Transverse colon (tissue), 4 donors: Measurements from ENCODE around the gene HAO2. TPM values are rescaled to one million over a fixed set of nuclear protein-coding genes. Genes with fewer than 3 reads are reported as not detected.
"Not testable (repeated sequence)": the region's sequence is repeated elsewhere in the genome, so short reads cannot be mapped to it uniquely, and the experiment has no call there.

ENCODE experiments used
- DNase-seq: peaks from one replicate; pipeline ENCODE4 v3.0.0-alpha.2; 2019
- H3K27ac ChIP-seq, 4 donors: fragments of 200-600 bp; sonication (generic); 2 replicates each; pipeline ENCODE4 v1.5.1; 2016 to 2018; ENCODE audit warnings: inconsistent platforms in 4 of 4
- H3K27me3 ChIP-seq: fragments of 200-600 bp; sonication (generic); 2 replicates; pipeline ENCODE4 v1.5.1; 2017; ENCODE audit warnings: inconsistent platforms
- H3K36me3 ChIP-seq, 4 donors: fragments of 200-600 bp; sonication (generic); 2 replicates each; pipeline ENCODE4 v1.5.1; 2017 to 2019; ENCODE audit warnings: inconsistent platforms in 4 of 4
- H3K4me1 ChIP-seq, 4 donors: fragments of 200-600 bp; sonication (generic); 2 replicates each; pipeline ENCODE4 v1.5.1; 2017 to 2020; ENCODE audit warnings: inconsistent platforms in 4 of 4
- H3K4me3 ChIP-seq, 4 donors: fragments of 200-600 bp; sonication (generic); 1 replicate in 1 of 4; 2 replicates in 3 of 4; pipeline versions ENCODE4 v1.5.1 to v1.6.1; 2017 to 2019; ENCODE audit warnings: inconsistent platforms in 4 of 4
- H3K9me3 ChIP-seq, 2 donors: fragments of 200-600 bp; sonication (generic); 2 replicates each; pipeline ENCODE4 v1.5.1; 2017 to 2019; ENCODE audit warnings: inconsistent platforms in 2 of 2
- EP300 ChIP-seq: sonication (generic); formaldehyde crosslinking; IDR thresholded peaks from one replicate; pipeline ENCODE4 v1.6.1; 2017; ENCODE audit warnings: antibody characterized with exemption, low read depth
- POLR2A ChIP-seq: fragments of 450-650 bp; IDR thresholded peaks from one replicate; pipeline ENCODE4 v1.6.1; 2016; ENCODE audit warnings: antibody characterized with exemption, mild to moderate bottlenecking, moderate library complexity
- POLR2AphosphoS5 ChIP-seq, 3 donors: sonication (generic); formaldehyde crosslinking; IDR thresholded peaks; one replicate each; pipeline ENCODE4 v1.6.1; 2016; ENCODE audit warnings: antibody characterized with exemption in 3 of 3
- WGBS, 2 donors: methylation state at CpG; one replicate each; pipeline ENCODE4 v1.1.5; 2018; ENCODE audit warnings: low coverage in 1 of 2; 5-methylcytosine and 5-hydroxymethylcytosine counted together
- in situ Hi-C, 4 donors: fragments of 200-750 bp; cut with MboI; loops; one replicate each; pipeline versions ENCODE4 v1.15.0 to v1.15.1; 2017; ENCODE audit warnings: low sequenced_read_pairs in 3 of 4, low pct_ligation_motif_present in 1 of 4, low pct_unique_long_range_greater_than_20kb in 1 of 4
- intact Hi-C: fragments of 100-400 bp; cut with DNase I; formaldehyde crosslinking; loops from one replicate; pipeline ENCODE4 v1.15.1; 2023; ENCODE audit warnings: low total_unique reads
- total RNA-seq, 4 donors: library from RNA; depleted of rRNA; stranded (reverse); fragments of >200 nt; gene quantifications; one replicate each; pipeline ENCODE4 v1.1.0, GENCODE V29; 2016
- TF ChIP-seq, protein P1 (sequence below), 5 experiments: fragments of 200-600 bp in 3 of 5; fragments of 450-650 bp in 2 of 5; sonication (generic) in 3 of 5; IDR thresholded peaks; 1 replicate in 2 of 5; 2 replicates in 3 of 5; pipeline ENCODE4 v1.5.1; 2016 to 2017; ENCODE audit warnings: antibody characterized with exemption in 5 of 5, inconsistent platforms in 3 of 5, mild to moderate bottlenecking in 2 of 5, moderate library complexity in 1 of 5

The HAO2 gene
- total RNA-seq, 4 donors from 2014 or later, result not detected

GRCh38 chr1:119332622-119333021 lies 36.0 kb upstream of the HAO2 start:
- Histone ChIP-seq H3K36me3 (no peaks in the 10 kb centered on the region), H3K27me3 (no peaks in the 10 kb centered on the region), H3K27ac (no peak overlapping the region), H3K4me3 (no peak overlapping the region), H3K4me1 (peaks cover 0 to 16% (median 8%) of the 10 kb centered on the region in 4 donors), H3K9me3 (no peaks in the 10 kb centered on the region)
- in situ Hi-C loops, result no loop called here
- whole genome bisulfite sequencing, 2 donors, result 56 to 83% methylated on average over 4 to 6 of the region's 6 CpGs
- intact Hi-C loops, result no loop called here
- no peak for TF ChIP-seq EP300
- TF ChIP-seq POLR2AphosphoS5 (IDR thresholded peaks at IDR 0.05), result no peak
- TF ChIP-seq, protein P1, sequence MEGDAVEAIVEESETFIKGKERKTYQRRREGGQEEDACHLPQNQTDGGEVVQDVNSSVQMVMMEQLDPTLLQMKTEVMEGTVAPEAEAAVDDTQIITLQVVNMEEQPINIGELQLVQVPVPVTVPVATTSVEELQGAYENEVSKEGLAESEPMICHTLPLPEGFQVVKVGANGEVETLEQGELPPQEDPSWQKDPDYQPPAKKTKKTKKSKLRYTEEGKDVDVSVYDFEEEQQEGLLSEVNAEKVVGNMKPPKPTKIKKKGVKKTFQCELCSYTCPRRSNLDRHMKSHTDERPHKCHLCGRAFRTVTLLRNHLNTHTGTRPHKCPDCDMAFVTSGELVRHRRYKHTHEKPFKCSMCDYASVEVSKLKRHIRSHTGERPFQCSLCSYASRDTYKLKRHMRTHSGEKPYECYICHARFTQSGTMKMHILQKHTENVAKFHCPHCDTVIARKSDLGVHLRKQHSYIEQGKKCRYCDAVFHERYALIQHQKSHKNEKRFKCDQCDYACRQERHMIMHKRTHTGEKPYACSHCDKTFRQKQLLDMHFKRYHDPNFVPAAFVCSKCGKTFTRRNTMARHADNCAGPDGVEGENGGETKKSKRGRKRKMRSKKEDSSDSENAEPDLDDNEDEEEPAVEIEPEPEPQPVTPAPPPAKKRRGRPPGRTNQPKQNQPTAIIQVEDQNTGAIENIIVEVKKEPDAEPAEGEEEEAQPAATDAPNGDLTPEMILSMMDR (IDR thresholded peaks at IDR 0.05), result no peak
- TF ChIP-seq POLR2A, result no peak
- DNase-seq, result no peak

DNA sequence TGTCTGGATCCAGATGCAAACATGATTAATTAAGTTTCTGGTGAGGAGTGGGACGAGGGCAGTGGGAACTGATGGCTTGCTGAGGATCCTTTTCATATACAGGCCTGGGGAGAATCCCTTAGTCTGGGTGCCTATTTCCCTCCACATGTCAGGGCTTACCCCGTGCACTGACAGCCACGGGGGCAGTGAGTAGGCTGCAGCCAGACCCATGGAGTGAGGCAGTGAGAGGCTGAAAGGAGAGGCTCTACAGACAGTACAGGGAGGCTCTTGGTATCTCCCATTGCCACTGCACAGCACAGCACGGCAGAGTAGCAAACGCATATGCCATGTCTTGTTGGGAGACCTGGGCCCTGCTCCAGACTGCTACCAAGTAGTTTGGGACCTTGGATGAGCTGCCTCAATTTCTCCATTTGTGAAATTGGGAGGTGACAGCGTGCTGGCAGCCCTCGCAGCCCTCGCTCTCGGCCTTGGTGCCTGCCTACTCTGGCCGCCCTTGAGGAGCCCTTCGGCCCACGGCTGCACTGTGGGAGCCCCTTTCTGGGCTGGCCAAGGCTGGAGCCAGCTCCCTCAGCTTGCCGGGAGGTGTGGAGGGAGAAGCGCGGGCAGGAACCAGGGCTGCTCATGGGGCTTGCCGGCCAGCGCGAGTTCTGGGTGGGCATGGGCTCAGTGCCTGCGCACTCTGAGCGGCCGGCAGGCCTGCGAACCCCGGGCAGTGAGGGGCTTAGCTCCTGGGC lies 35.3 kb upstream of the HAO2 start:
- Histone ChIP-seq H3K36me3 (no peaks in the 10 kb centered on the region), H3K27me3 (no peaks in the 10 kb centered on the region), H3K9me3 (no peaks in the 10 kb centered on the region), H3K4me1 (peaks cover 0 to 9% (median 3%) of the 10 kb centered on the region in 4 donors), H3K27ac (no peak overlapping the region), H3K4me3 (no peak overlapping the region)
- in situ Hi-C loops (no loop called here), intact Hi-C loops (no loop called here)
- WGBS, 2 donors, result 86 to 95% methylated on average over 1 to 20 of the region's 23 CpGs
- no peak for DNase-seq
- no peak for TF ChIP-seq POLR2A
- TF ChIP-seq, protein P1 (IDR thresholded peaks at IDR 0.05), result no peak
- no peak for TF ChIP-seq EP300
- no peak for TF ChIP-seq POLR2AphosphoS5 (IDR thresholded peaks at IDR 0.05)

DNA sequence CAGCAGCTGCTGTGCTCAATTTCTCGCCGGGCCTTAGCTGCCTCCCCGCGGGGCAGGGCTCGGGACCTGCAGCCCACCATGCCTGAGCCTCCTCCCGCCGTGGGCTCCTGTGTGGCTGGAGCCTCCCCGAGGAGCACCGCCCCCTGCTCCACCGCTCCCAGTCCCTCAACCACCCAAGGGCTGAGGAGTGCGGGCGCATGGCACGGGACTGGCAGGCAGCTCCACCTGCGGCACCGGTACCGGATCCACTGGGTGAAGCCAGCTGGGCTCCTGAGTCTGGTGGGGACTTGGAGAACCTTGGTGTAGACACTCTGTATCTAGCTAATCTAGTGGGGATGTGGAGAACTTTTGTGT lies 34.7 kb upstream of the HAO2 start:
- WGBS, 2 donors, result 98% methylated on average over 11 of the region's 16 CpGs; no CpG with 5 or more reads in 1 of the 2 donors
- H3K27ac ChIP-seq, H3K9me3 ChIP-seq, H3K36me3 ChIP-seq, H3K4me1 ChIP-seq, in situ Hi-C loops, H3K4me3 ChIP-seq, DNase-seq, H3K27me3 ChIP-seq, intact Hi-C loops: not testable (repeated sequence)

GRCh38 chr1:119336848-119337247 lies 31.7 kb upstream of the HAO2 start:
- no peaks in the 10 kb centered on the region for H3K4me1 ChIP-seq
- WGBS, 2 donors, result 22 to 35% methylated on average over 4 of the region's 4 CpGs
- no peak overlapping the region for H3K4me3 ChIP-seq
- DNase-seq, result no peak
- H3K9me3 ChIP-seq, result no peaks in the 10 kb centered on the region
- H3K27ac ChIP-seq, result no peak overlapping the region
- intact Hi-C loops, result no loop called here
- no peaks in the 10 kb centered on the region for H3K36me3 ChIP-seq
- TF ChIP-seq, protein P1 (IDR thresholded peaks at IDR 0.05), result no peak
- in situ Hi-C loops, result no loop called here
- no peaks in the 10 kb centered on the region for H3K27me3 ChIP-seq

- Histone ChIP-seq H3K27ac (no peak overlapping the region), H3K36me3 (no peaks in the 10 kb centered on the region), H3K27me3 (no peaks in the 10 kb centered on the region), H3K9me3 (no peaks in the 10 kb centered on the region), H3K4me3 (no peak overlapping the region), H3K4me1 (no peaks in the 10 kb centered on the region)
- 80 to 91% methylated on average over 1 to 2 of the region's 2 CpGs for WGBS, 2 donors
- DNase-seq, result no peak
- no peak for TF ChIP-seq POLR2A
- in situ Hi-C loops (no loop called here), intact Hi-C loops (no loop called here)
These were observed 30.6 kb upstream of the HAO2 start for GRCh38 chr1:119338004-119338403.
